Measurements from ENCODE around the gene ZNF337.
"Not testable (repeated sequence)": the region's sequence is repeated elsewhere in the genome, so short reads cannot be mapped to it uniquely, and the experiment has no call there.

ZNF337 gene

DNA sequence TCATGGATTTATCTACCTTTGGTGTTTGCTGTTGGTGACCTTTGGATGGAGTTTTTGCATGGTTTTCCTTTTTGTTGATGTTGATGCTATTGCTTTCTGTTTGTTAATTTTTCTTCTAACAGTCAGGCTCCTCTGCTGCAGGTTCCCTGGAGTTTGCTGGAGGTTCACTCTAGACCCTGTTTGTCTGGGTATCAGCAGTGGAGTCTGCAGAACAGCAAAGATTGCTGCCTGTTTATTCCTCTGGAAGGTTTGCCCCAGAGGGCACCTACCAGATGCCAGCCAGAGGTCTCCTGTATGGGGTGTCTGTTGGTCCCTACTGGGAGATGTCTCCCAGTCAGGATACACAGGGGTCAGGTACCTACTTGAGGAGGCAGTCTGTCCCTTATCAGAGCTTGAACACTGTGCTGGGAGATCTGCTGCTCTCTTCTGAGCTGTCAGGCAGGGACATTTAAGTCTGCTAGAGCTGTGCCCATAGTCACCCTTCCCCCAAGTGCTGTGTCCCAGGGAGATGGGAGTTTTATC lies 9.2 kb upstream of the ZNF337 start:
- no peak for TF ChIP-seq SNAI2 (CRISPR knock-in tag; IDR thresholded peaks at IDR 0.05)
- TF ChIP-seq CSDC2 (CRISPR knock-in tag; IDR thresholded peaks at IDR 0.05) = no peak
- TF ChIP-seq ZNF8 (CRISPR knock-in tag; IDR thresholded peaks at IDR 0.05) = no peak
- TF ChIP-seq ZC3H10 (CRISPR knock-in tag; IDR thresholded peaks at IDR 0.05) = no peak
- TF ChIP-seq, protein P1, sequence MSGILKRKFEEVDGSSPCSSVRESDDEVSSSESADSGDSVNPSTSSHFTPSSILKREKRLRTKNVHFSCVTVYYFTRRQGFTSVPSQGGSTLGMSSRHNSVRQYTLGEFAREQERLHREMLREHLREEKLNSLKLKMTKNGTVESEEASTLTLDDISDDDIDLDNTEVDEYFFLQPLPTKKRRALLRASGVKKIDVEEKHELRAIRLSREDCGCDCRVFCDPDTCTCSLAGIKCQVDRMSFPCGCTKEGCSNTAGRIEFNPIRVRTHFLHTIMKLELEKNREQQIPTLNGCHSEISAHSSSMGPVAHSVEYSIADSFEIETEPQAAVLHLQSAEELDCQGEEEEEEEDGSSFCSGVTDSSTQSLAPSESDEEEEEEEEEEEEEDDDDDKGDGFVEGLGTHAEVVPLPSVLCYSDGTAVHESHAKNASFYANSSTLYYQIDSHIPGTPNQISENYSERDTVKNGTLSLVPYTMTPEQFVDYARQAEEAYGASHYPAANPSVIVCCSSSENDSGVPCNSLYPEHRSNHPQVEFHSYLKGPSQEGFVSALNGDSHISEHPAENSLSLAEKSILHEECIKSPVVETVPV (CRISPR knock-in tag; IDR thresholded peaks at IDR 0.05) = no peak
- no peak for TF ChIP-seq ZNF70 (CRISPR knock-in tag; IDR thresholded peaks at IDR 0.05)
- no peak for TF ChIP-seq ZNF565 (CRISPR knock-in tag; conservative IDR thresholded peaks at IDR 0.05; ENCODE audit: low read depth)
- TF ChIP-seq, protein P2, sequence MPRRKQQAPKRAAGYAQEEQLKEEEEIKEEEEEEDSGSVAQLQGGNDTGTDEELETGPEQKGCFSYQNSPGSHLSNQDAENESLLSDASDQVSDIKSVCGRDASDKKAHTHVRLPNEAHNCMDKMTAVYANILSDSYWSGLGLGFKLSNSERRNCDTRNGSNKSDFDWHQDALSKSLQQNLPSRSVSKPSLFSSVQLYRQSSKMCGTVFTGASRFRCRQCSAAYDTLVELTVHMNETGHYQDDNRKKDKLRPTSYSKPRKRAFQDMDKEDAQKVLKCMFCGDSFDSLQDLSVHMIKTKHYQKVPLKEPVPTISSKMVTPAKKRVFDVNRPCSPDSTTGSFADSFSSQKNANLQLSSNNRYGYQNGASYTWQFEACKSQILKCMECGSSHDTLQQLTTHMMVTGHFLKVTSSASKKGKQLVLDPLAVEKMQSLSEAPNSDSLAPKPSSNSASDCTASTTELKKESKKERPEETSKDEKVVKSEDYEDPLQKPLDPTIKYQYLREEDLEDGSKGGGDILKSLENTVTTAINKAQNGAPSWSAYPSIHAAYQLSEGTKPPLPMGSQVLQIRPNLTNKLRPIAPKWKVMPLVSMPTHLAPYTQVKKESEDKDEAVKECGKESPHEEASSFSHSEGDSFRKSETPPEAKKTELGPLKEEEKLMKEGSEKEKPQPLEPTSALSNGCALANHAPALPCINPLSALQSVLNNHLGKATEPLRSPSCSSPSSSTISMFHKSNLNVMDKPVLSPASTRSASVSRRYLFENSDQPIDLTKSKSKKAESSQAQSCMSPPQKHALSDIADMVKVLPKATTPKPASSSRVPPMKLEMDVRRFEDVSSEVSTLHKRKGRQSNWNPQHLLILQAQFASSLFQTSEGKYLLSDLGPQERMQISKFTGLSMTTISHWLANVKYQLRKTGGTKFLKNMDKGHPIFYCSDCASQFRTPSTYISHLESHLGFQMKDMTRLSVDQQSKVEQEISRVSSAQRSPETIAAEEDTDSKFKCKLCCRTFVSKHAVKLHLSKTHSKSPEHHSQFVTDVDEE (CRISPR knock-in tag; IDR thresholded peaks at IDR 0.05) = no peak
- no peak for TF ChIP-seq TOX (CRISPR knock-in tag; IDR thresholded peaks at IDR 0.05; ENCODE audit: borderline replicate concordance)
- TF ChIP-seq ESRRG (CRISPR knock-in tag; IDR thresholded peaks at IDR 0.05) = no peak
- no peak for TF ChIP-seq PPARA (CRISPR knock-in tag; IDR thresholded peaks at IDR 0.05; ENCODE audit: borderline replicate concordance)
- no peak for TF ChIP-seq RARB (CRISPR knock-in tag; IDR thresholded peaks at IDR 0.05)
- TF ChIP-seq, protein P3, sequence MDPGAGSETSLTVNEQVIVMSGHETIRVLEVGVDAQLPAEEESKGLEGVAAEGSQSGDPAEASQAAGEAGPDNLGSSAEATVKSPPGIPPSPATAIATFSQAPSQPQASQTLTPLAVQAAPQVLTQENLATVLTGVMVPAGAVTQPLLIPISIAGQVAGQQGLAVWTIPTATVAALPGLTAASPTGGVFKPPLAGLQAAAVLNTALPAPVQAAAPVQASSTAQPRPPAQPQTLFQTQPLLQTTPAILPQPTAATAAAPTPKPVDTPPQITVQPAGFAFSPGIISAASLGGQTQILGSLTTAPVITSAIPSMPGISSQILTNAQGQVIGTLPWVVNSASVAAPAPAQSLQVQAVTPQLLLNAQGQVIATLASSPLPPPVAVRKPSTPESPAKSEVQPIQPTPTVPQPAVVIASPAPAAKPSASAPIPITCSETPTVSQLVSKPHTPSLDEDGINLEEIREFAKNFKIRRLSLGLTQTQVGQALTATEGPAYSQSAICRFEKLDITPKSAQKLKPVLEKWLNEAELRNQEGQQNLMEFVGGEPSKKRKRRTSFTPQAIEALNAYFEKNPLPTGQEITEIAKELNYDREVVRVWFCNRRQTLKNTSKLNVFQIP (CRISPR knock-in tag; IDR thresholded peaks at IDR 0.05; ENCODE audit: borderline replicate concordance, low read depth) = no peak
- TF ChIP-seq GLIS3 (CRISPR knock-in tag; IDR thresholded peaks at IDR 0.05) = no peak
- TF ChIP-seq BACH2 (CRISPR knock-in tag; IDR thresholded peaks at IDR 0.05; ENCODE audit: borderline replicate concordance) = no peak
- no peak for TF ChIP-seq ZFP30 (CRISPR knock-in tag; IDR thresholded peaks at IDR 0.05)
- TF ChIP-seq, protein P4, sequence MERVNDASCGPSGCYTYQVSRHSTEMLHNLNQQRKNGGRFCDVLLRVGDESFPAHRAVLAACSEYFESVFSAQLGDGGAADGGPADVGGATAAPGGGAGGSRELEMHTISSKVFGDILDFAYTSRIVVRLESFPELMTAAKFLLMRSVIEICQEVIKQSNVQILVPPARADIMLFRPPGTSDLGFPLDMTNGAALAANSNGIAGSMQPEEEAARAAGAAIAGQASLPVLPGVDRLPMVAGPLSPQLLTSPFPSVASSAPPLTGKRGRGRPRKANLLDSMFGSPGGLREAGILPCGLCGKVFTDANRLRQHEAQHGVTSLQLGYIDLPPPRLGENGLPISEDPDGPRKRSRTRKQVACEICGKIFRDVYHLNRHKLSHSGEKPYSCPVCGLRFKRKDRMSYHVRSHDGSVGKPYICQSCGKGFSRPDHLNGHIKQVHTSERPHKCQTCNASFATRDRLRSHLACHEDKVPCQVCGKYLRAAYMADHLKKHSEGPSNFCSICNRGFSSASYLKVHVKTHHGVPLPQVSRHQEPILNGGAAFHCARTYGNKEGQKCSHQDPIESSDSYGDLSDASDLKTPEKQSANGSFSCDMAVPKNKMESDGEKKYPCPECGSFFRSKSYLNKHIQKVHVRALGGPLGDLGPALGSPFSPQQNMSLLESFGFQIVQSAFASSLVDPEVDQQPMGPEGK (CRISPR knock-in tag; IDR thresholded peaks at IDR 0.05; ENCODE audit: borderline replicate concordance) = no peak
- no peak for TF ChIP-seq ISL1 (CRISPR knock-in tag; IDR thresholded peaks at IDR 0.05)
- TF ChIP-seq, protein P5, sequence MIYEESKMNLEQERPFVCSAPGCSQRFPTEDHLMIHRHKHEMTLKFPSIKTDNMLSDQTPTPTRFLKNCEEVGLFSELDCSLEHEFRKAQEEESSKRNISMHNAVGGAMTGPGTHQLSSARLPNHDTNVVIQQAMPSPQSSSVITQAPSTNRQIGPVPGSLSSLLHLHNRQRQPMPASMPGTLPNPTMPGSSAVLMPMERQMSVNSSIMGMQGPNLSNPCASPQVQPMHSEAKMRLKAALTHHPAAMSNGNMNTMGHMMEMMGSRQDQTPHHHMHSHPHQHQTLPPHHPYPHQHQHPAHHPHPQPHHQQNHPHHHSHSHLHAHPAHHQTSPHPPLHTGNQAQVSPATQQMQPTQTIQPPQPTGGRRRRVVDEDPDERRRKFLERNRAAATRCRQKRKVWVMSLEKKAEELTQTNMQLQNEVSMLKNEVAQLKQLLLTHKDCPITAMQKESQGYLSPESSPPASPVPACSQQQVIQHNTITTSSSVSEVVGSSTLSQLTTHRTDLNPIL (CRISPR knock-in tag; IDR thresholded peaks at IDR 0.05; ENCODE audit: low read depth) = no peak
- no peak for ATAC-seq

DNA sequence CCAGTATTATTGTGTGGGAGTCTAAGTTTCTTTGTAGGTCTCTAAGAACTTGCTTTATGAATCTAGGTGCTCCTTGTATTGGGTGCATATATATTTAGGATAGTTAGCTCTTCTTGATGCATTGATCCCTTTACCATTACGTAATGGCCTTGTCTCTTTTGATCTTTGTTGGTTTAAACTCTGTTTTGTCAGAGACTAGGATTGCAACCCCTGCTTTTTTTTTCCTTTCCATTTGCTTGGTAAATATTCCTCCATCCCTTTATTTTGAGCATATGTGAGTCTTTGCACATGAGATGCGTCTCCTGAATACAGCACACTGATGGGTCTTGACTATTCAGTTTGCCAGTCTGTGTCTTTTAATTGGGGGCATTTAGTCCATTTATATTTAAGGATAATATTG lies 7.7 kb upstream of the ZNF337 start:
- ATAC-seq = not testable (repeated sequence)

DNA sequence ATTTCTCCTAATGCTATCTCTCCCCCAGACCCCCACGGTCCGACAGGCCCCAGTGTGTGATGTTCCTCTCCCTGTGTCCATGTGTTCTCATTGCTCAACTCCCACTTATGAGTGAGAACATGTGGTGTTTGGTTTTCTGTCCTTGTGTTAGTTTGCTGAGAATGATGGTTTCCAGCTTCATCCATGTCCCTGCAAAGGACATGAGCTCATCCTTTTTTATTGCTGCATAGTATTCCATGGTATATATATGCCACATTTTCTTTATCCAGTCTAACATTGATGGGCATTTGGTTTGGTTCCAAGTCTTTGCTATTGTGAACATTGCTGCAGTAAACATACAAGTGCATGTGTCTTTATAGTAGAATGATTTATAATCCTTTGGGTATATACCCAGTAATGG lies 4.2 kb upstream of the ZNF337 start:
- ATAC-seq = not testable (repeated sequence)

DNA sequence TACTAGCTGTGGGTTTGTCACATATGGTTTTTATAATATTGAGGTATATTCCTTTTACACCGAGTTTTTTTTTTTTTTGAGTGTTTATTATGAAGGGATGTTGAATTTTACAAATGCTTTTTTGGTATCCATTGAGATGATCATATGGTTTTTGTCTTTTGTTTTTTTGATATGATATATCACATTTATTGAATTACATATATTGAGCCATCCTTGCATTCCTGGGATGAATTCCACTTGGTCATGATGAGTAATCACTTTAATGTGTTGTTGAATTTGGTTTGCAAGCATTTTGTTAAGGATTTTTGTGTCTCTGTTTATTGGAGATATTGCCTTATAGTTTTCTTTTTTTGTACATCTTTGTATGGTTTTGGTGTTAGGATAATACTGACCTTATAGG lies 3.3 kb upstream of the ZNF337 start:
- no peak for ATAC-seq
- TF ChIP-seq PPARA (CRISPR knock-in tag; IDR thresholded peaks at IDR 0.05; ENCODE audit: borderline replicate concordance) (no peak), ZFP30 (CRISPR knock-in tag; IDR thresholded peaks at IDR 0.05) (no peak), CSDC2 (CRISPR knock-in tag; IDR thresholded peaks at IDR 0.05) (no peak), ARNTL (CRISPR knock-in tag; IDR thresholded peaks at IDR 0.05; ENCODE audit: borderline replicate concordance, low read depth) (no peak), ZFP3 (CRISPR knock-in tag; IDR thresholded peaks at IDR 0.05) (no peak), ZC3H10 (CRISPR knock-in tag; IDR thresholded peaks at IDR 0.05) (no peak), TCF4 (CRISPR knock-in tag; IDR thresholded peaks at IDR 0.05; ENCODE audit: borderline replicate concordance) (no peak), ZNF8 (CRISPR knock-in tag; IDR thresholded peaks at IDR 0.05) (no peak), BACH2 (CRISPR knock-in tag; IDR thresholded peaks at IDR 0.05; ENCODE audit: borderline replicate concordance) (no peak), RARB (CRISPR knock-in tag; IDR thresholded peaks at IDR 0.05) (no peak), ISL1 (CRISPR knock-in tag; IDR thresholded peaks at IDR 0.05) (no peak), ZNF70 (CRISPR knock-in tag; IDR thresholded peaks at IDR 0.05) (no peak), OSR1 (CRISPR knock-in tag; IDR thresholded peaks at IDR 0.05) (no peak), ESRRG (CRISPR knock-in tag; IDR thresholded peaks at IDR 0.05) (no peak)
- TF ChIP-seq, protein P3 (CRISPR knock-in tag; IDR thresholded peaks at IDR 0.05; ENCODE audit: borderline replicate concordance, low read depth) = no peak
- TF ChIP-seq, protein P1 (CRISPR knock-in tag; IDR thresholded peaks at IDR 0.05) = no peak

All from SK-N-SH treated with all-trans-retinoic acid at 6 μM for 48 hours (cell line).